CD4-positive, alpha-beta T cell treated with Interleukin-21 for 1 hour (primary cell): ENCODE data around the gene KAZN.

Experiments
- DNase-seq: peaks from one replicate; pipeline ENCODE4 v3.0.0-alpha.2; 2020

Gene KAZN

GRCh38 chr1:14994148-14994547 lies 395.7 kb downstream of the KAZN start:
- DNase-seq: no peak

- no peak for DNase-seq
Observed at GRCh38 chr1:14994841-14995437, 396.5 kb downstream of the KAZN start.

- DNase-seq: no peak
Observed at GRCh38 chr1:14996133-14997050, 397.9 kb downstream of the KAZN start.

- no peak for DNase-seq
Observed at GRCh38 chr1:14997646-14998276, 399.3 kb downstream of the KAZN start.

GRCh38 chr1:14999441-14999840 lies 401.0 kb downstream of the KAZN start:
- no peak for DNase-seq

GRCh38 chr1:15000030-15000429 lies 401.5 kb downstream of the KAZN start:
- no peak for DNase-seq

GRCh38 chr1:15000671-15001070 lies 402.2 kb downstream of the KAZN start:
- DNase-seq: no peak

GRCh38 chr1:15001317-15001915 lies 402.9 kb downstream of the KAZN start:
- no peak for DNase-seq

- DNase-seq: no peak
Observed at GRCh38 chr1:15002325-15002724, 403.8 kb downstream of the KAZN start.

- DNase-seq: no peak
Observed at GRCh38 chr1:15004396-15004795, 405.9 kb downstream of the KAZN start.

GRCh38 chr1:15005116-15005515 lies 406.6 kb downstream of the KAZN start:
- DNase-seq: no peak

GRCh38 chr1:15007368-15007767 lies 408.9 kb downstream of the KAZN start:
- no peak for DNase-seq

- DNase-seq: no peak
Observed at GRCh38 chr1:15007842-15008241, 409.4 kb downstream of the KAZN start.

- no peak for DNase-seq
Observed at GRCh38 chr1:15008783-15009729, 410.6 kb downstream of the KAZN start.

- DNase-seq: no peak
Observed at GRCh38 chr1:15011160-15011559, 412.7 kb downstream of the KAZN start.

GRCh38 chr1:15011661-15012060 lies 413.2 kb downstream of the KAZN start:
- no peak for DNase-seq

GRCh38 chr1:15012822-15013221 lies 414.3 kb downstream of the KAZN start:
- DNase-seq: no peak

- DNase-seq: no peak
Observed at GRCh38 chr1:15013767-15014166, 415.3 kb downstream of the KAZN start.

- DNase-seq: no peak
Observed at GRCh38 chr1:15014516-15014915, 416.0 kb downstream of the KAZN start.

GRCh38 chr1:15016001-15016400 lies 417.5 kb downstream of the KAZN start:
- no peak for DNase-seq

GRCh38 chr1:15016526-15016925 lies 418.0 kb downstream of the KAZN start:
- DNase-seq: no peak

GRCh38 chr1:15017120-15017519 lies 418.6 kb downstream of the KAZN start:
- DNase-seq: no peak
